Inferior parietal cortex (tissue), 1 donor: ENCODE results near the gene RAET1E.

Experiments
- DNase-seq: peaks from one replicate; pipeline ENCODE4 v3.0.0-alpha.2; 2016; ENCODE audit errors: extremely low spot score

Gene RAET1E

DNA sequence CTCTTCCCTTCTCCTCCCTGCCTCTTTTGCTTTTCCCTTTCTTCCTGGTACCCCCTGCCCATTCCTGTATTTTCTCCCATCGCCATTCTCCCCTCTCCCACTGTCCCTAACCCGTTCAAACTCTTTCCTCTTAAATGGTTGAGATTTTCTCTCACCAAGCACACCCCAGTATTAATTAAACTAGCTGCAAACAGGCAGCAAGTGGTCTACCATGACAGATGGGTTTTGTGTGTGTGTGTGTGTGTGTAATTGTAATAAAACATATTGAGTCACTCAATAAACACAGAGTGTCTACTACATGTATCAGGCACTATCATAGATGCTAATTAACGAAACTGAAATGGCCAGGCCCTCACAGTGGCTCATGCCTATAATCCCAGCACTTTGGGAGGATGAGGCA lies 6.7 kb downstream of the RAET1E start:
- DNase-seq, result no peak

DNA sequence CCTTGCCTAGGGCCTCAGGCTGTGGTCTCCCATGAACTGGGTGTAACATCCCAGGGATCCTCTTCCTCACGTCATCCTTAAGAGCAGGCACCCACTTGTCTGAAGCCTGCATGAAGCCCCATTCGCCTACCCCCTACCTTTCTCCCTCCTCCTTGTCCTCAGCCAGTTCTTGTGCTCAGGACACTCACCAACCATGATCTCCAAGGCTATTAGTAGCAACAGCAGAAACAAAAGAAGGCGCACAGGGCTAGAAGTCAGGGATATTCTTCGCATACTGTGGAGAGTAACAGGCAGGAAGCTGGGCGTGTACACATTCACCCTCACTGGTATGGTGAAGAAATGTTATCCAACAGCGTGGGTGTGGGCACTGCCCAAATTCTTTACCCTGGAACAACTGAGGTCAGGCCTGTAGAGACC lies 7.3 kb downstream of the RAET1E start:
- no peak for DNase-seq

DNA sequence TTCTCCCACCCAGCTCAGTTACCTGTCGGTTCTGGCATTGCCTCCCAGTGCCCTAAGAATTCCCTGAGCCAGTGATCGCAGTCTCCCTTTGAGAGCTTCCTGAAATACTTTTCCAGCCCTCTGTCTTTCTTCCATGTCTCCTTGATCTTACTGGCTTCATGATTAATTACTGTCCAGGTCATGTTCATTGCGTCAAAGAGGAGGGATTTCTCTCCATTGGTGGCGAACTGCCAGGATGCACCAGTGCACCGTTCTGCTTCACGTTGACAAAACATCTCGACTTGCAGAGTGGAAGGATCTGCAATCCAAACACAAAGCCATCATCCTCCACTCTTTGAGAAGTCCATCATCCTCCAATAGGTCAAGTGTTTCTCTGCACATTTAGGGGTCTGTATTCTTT lies 8.6 kb downstream of the RAET1E start:
- no peak for DNase-seq

DNA sequence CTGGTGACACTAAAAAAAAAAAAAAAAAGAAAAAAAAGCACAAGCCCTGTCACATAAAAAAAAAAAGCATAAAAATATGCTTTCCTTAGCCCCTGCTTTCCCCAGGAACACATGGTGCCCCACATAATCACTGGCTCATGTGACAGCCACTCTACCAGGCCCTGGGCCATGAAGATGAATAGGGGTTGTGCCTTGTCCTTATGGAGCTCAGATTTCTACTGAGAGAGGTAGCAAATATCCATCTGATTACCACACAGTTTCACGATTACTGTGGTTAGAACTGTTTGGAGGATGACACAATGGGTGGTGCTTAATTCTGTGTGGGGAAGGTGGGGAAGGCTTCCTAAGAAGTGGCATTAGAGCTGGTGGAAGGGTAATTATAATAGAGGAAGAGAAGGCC lies 9.3 kb downstream of the RAET1E start:
- DNase-seq, result no peak

DNA sequence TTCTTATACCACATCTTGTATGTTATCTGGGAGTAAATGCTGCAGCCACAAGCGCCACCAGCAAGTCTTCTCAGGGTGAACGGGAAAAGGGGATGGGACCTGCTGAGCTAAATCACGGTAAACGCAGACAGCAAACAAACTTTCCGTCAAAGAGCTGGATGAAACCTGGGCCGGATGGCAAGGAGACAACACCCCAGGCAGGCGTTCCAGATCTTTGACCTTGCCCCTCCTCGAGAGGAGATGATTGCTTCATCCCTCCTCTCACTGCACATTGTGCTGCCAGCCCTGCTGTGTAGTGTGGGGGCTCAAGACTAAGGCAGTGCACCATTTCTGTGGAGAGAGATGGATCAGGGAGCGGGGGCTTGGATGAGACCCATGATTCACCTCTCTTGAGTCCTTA lies 9.8 kb downstream of the RAET1E start:
- DNase-seq, result no peak

DNA sequence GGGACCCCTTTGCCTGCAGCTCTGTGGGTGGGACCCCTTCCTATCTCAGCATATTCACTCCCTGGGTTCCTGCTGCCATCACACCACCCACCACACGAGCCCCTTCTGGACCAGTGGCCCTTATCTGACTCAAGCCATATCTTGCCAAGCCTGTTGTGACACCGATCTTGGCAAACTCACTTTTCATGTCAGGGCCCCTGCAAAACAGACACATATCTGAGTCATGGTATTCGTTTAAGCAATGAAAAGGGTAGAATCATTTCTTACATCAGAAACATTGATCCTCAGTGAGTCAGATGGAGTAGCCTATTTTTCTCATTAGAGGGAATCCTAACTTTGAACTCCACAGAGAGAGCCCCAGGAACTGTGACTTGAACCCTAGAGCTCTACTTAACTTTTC lies 10.6 kb downstream of the RAET1E start:
- DNase-seq, result no peak

DNA sequence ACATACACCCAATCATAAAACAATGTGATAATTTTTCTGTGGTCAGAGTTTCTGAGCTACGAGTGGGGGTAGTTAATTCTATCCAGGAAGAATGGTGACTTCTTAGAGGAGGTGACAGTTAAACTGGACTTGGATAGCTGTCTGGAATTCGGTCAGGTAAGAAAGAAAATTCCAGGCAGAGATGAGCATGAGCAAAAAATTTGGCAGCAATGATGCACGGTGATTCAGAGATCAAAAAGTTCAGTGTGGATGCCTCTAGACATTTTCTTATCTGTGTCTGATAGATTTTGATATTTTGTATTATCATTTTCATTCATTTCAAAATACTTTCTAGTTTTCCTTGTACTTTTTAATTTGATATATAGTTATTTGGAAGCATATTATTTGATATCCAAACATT lies 12.0 kb downstream of the RAET1E start:
- DNase-seq, result no peak

DNA sequence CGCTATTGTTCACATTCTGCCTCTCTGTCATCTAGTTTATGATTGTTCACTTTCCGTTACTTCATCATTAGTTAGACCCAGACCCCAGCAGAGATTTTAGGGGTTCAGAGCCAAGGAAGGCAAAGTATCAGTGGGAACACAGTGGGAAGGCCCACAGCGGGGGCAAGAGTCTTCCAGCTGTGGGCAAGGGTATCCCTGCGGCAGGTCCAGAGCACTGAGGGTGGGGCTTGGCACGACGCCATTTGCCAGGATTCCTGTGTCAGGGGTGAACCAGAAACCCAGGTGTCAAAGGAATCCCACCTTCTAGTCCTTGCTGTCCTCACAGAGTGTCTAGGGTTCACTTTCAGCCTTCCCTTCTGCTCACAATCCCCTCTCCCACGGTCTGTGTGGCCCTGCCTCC lies 13.3 kb downstream of the RAET1E start:
- DNase-seq, result no peak

DNA sequence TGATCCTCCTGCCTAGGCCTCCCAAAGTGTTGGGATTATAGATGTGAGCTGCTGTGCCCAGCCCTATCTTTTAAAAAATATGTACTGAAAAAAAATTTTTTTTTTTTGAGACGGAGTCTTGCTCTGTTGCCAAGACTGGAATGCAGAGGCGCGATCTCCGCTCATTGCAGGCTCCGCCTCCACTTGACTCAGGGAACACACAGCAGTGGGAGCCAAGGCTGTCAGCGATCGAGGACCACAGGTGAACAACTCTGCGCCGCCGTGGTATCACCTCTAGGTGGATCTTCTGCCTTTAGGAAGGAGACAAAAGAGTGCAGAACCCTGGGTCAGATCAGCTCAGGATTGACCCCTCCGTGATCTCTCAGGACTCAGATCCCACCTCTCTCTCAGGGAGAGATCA lies 13.7 kb downstream of the RAET1E start:
- no peak for DNase-seq

DNA sequence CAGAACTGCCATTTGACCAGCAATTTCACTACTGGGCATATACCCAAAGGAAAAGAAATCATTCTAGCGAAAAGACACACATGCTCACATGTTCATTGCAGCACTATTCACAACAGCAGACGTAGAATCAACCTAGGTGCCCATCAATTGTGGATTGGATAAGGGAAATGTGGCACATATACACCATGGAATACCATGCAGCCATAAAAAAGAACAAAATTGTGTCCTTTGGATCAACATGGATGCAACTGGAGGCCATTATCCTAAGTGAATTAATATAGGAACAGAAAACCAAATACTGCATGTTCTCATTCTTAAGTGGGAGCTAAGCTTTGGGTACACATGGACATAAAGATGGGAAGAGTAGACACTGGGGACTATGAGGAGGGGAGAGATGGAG lies 16.1 kb downstream of the RAET1E start:
- DNase-seq, result no peak

DNA sequence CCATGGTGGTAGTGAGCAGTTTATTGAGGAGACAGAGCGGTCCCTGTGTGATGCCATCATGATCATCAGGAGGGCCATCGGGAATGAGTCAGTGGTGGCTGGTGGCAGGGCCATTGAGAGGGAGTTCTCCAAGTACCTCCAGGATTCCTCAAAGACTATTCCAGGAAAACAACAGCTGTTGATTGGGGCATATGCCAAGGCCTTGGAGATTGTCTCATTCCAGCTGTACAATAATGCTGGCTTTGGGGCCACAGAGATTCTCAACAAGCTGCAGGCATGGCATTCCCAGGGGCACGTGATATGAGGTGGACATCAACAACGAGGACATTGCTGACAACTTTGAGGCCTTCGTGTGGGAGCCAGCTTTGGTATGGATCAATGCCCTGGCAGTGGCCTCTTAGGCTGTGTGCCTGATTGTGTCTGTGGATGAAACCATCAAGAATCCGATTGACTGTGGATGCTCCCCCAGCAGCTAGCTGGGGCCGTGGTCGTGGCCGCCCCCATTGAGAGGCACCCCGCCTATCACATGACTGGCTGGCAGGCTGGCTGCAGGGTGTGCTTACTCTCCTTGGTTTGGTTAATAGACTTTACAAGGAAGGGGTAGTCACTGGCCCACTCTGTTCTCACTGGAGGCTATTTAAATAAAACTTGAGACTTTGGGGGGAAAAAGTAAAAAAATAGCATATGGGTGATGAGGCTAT lies 16.7 kb downstream of the RAET1E start:
- no peak for DNase-seq

DNA sequence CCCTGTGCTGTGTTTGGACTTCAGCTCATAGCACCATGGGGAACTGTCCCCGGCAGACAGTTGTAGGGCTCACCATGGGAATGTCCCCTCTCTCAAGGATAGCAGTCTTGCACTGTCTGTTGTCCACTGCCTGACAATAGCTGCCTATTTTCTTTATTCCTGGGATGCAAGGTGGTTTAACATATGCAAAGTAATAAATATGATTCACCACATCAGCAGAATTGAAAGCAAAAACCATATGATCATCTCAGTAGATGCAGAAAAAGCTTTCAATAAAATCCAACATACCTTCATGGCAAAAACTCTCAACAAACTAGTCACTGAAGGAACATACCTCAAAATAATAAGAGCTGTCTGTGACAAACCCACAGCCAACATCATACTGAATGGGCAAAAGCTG lies 20.3 kb downstream of the RAET1E start:
- DNase-seq, result no peak

DNA sequence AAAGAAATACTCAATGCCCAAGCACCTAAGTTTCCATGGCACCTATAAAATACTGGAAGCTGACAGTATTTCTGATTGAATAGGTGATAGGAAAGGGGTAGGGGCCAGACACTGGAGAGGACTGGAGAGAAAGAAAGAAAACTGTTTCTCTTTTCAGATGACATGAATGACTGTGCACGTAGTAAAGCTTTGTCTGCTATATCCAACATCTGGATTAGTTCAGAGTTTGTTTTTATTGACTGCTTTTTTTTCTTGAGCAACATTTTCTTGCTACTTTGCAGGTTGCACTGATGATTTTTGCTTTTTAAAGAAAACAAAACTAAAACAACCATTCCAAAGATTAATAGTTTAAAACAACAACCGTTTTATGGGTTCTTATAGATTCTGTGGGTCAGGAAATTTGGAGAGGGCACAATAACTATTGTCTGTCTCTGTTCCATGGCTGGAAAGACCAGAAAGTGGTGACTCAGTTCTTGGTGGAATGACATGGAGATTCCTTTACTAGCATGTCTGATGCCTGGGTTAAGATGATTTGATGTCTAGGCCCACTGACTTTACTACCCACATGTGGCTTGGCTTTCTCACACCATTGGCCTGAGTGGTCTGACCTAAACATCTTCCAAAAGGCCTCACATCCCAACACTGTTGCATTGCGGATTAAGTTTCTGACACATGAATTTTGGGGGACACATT lies 21.5 kb downstream of the RAET1E start:
- DNase-seq, result no peak

DNA sequence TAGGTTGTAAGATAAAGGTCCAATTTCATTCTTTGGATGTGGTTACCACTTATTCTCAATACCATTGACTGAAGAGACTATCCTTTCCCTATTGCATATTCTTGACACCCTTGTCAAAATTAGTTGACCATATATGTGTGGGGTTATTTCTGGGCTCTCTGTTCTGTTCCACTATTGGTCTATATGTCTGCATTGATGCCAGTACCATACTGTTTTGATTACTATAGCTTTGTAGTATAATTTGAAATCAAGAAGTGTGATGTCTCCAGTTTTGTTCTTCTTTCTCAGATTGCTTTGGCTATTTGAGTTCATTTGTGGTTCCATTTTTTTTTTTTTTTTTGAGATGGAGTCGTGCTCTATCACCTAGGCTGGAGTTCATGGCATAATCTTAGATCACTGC lies 25.7 kb downstream of the RAET1E start:
- no peak for DNase-seq

DNA sequence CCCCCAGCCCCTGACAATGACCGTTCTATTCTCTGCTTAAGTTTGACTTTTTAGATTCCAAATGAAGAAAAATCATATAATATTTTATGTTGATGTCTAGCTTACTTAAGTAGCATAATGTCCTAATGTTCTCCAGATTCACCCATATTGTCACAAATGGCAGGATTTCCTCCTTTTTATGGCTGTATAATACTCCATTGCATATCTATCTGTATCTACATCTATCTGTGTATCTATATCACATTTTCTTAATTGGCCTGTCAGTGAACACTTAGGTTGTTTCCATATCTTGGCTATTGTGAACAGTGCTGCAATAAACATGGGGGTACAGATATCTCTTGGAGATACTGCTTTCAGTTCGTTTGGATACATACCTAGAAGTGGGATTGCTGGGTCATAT lies 26.7 kb downstream of the RAET1E start:
- DNase-seq, result no peak

DNA sequence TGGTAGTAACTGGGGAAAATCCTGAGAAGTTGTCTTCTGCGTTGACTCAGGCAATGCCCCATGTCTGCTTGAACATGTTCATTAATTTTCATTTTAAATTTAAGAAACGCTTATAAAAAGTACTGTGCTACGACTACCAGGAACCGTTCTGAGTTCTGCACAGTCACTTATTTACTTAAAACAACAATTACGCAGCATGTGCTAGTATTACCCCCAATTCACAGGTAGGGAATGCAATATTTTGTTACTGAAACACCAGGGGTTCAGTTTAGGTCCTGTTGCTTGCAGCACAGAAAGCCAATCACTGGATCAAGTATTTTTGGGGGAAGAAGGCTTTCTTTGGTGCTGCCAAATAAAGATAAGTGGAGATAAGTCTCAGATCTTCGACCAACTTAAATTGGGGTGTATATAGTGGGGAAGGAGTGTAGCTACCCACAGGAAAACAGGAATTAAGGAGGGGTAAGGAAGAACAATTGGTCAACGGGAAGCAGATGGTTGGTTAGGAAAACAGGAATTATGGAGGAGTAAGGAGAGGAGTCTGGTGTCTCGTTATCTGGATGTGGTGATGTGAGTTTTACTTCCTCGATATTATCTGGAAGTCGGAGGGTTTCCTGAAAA lies 28.5 kb downstream of the RAET1E start:
- no peak for DNase-seq

DNA sequence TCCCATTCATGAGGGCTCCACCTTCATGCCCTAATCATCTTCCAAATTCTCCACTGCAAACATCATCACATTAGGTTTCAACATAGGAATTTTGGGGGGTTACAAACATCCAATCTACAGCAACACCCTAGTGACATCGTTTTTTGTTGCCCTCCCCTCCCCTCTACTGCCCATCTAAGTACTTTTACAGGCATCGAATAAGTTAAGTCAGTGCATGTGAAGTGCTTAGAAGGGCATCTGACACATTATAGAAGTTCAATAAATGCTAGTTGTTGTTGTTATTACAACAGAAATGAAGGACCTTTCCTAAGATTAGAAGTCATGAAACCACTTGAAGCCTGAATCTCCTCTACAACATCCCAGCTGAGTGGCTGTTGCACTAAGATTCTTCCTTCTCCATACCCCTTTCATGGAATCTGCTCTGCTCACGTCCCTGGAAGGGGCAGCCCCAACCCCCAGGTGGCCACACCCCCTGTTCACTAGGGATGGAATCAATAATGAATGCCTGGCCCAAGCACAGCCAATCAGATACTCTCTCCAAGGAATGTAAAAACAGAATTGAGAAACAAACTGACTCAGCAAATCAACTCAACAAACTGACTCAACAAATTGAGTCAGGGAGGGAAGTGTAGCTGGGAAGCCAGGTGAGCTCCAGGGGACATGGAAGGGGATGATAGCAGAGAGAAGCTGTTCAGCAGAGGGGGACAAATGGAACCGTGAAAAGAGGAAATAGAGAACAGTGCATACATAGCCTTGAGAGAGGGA lies 29.9 kb downstream of the RAET1E start:
- DNase-seq, result no peak

DNA sequence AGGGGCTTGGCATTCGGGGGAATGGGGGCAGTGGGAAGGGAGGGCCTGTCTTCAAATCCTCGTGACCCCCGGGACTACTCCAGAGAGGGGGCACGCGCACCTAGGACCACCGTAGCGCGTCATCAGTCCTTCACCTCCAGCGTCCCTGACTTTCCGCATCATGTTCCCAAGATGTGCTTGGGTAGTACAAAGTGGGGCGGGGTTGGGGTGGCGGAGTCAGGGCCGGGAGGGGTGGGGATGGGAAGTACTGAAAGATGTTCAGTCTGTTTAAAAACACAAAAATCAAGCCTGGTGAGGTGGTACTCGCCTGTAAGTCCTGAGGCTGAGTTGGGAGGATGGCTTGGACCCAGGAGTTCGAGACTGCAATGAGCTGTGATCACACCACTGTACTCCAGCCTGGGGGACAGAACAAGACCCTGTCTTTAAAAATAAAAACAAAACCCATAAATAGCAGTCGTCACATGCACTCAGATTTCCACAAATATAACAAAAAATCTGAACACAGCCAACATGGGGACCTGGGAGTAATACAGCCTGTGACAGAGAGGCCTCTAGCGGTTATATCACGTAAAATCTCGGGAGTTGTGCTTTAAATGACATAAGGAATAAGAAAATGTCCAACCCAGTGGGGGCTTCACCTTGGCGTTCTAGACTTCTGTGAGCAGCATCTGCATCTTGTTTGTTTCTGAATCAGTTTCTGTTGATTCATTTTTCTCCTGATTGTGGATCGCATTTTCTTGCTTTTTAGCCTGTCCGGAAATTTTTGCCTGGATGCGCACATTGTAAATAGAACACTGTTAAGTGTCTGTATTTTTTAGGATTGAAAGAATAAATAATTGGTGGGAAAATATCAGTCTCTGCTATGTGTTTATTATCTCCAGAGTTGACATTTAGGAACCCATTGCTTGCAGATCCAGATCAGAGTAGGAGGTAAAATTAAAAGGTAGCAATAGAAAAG lies 33.1 kb downstream of the RAET1E start:
- DNase-seq, result peak; percentile 85

DNA sequence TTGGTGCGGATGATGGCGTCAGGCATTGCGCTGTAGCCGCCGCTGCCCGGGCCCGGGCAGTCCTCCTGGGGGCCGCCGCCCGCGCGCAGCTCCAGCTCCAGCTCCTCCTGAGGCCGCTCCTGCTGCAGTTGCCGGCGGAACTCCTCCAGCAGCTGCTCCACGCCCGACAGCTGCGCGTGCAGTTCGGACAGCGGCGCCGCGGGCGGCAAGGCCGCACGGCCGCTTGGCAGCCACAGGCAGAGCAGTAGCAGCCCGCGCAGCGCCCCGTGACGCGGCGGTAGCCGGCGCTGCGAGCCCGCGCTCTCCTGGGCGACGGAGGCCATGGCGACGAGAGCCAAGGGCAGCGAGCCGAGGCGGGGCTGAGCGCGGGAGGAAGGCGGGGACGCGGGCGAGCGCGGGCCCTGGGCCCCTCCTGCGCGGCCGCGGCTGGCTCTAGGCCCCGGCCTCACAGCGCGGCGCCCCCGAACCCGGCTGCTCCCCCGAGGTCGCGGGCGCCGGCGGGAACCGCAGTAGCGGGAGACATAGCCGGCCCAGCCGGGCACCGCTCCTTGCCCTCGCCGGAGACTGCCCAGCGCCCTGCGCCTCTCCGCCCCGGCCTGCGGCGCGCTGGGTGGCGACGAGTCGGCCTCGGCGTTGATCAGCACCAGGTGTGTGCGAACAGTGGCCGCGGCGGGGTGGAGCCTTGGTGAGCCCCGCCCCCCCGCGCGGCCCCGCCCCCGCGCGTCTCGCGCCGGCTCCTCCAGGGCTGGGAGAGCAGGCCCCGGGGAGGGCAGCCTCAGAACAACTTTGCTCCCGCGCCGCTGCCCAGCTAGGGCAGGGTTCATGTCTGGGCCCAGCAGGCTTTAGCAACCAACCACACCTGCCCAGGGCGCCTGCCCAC lies 34.0 kb downstream of the RAET1E start, which contains the start of gene LRP11:
Gene LRP11, minus strand, starts transcription at position 662 of the 880 bp plus-strand sequence. Its CDS starts 339 bp downstream, at position 323.
- DNase-seq, result peak; percentile 72
